GM19351 (cell line): ENCODE data around the gene MNAT1.
"Not testable (repeated sequence)": the region's sequence is repeated elsewhere in the genome, so short reads cannot be mapped to it uniquely, and the experiment has no call there.

Experiments
- ATAC-seq: cut with Tn5 transposase; IDR thresholded peaks from one replicate; pipeline ENCODE4 v1.9.1; 2021; ENCODE audit warnings: mild to moderate bottlenecking, moderate library complexity; ENCODE audit not compliant: unreplicated experiment

MNAT1 gene

GRCh38 chr14:60867503-60868172 lies 133.1 kb downstream of the MNAT1 start:
- ATAC-seq, result no peak

DNA sequence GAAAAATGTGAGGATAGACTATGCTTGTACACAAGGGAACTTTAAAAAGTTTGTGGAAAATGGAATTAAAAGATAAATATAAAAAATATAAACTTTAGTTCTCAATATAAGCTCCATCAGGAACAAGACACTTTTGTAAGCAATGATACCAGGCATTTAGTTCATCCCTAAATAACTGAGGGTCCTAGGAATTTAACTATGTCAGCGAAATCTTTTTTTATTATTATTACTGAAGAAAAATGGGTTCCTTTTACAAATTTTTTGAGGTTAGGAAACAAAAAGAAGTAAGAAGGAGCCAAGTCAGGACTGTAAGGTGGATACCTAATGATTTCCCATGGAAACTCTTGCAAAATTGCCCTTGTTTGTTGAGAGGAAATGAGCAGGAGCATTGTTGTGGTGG lies 143.6 kb downstream of the MNAT1 start:
- ATAC-seq, result no peak

- no peak for ATAC-seq
These were observed 144.0 kb downstream of the MNAT1 start for GRCh38 chr14:60878536-60878935.

GRCh38 chr14:60882219-60882618 lies 147.7 kb downstream of the MNAT1 start:
- ATAC-seq, result no peak

DNA sequence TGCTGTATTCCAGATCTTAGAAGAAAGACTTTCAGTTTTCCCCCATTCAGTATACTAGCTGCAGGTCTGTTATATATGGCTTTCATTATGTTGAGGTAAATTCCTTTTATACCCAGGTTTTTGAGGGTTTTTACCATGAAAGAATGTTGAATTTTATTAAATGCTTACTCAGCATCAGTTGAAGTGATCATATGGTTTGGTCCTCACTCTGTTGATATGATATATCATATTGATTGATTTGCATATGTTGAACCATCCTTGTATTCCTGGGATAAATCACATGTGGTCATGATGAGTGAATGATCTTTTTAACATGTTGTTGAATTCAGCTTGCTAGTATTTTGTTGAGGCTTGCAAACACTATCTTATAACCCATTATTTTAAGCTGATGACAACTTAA lies 149.6 kb downstream of the MNAT1 start:
- ATAC-seq, result no peak

DNA sequence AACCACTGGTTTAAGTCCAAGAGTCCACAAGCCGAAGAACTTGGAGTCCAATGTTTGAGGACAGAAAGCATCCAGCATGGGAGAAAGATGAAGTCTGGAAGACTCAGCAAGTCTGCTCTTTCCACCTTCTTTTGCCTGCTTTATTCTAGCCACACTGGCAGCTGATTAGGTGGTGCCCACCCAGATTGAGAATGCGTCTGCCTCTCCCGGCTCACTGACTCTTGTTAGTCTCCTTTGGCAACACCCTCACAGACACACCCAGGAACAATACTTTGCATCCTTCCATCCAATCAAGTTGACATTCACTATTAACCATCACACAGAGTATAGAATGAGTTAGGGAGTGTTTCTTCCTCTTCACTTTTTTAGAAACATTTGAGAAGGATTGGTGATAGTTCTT lies 156.1 kb downstream of the MNAT1 start:
- ATAC-seq, result not testable (repeated sequence)

DNA sequence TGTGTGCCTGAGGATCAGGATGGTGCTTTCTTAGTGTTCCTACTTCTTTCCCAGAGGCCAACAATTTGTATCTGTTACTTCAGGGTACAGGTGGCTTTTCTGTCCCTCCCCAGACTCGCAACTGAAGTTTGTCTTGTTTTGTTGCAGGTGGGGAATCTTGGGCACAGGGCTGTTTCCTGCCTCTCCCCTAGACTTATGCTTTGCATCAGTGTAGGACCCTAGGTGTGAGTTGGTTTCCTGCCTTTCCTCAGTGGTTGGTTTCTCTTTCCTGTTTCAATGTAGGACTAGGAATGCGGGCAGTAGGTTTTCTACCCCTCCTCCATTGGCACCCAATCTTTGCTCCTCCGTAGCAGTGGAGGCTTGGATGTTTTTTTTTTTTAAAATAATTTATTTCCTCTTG lies 159.3 kb downstream of the MNAT1 start:
- no peak for ATAC-seq

GRCh38 chr14:60904381-60904780 lies 169.8 kb downstream of the MNAT1 start:
- no peak for ATAC-seq

DNA sequence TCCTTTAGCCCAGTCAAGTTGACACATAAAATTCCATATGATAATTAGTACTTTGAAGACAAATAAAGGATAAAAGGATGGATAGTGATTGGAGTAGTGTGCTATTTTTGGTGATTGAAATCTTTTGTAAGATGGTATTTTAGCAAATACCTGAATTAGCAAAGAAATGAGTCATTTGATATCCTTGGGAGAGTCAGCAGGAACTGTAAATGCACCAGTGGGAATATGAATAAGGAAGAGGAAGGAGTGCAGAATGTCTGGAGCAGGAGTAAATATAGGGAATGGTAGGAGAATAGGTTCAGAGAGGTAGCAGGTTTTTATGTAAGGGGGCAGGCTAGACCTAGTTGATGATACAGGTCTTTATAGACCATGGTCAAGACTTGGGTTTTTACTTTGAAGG lies 171.4 kb downstream of the MNAT1 start:
- no peak for ATAC-seq

DNA sequence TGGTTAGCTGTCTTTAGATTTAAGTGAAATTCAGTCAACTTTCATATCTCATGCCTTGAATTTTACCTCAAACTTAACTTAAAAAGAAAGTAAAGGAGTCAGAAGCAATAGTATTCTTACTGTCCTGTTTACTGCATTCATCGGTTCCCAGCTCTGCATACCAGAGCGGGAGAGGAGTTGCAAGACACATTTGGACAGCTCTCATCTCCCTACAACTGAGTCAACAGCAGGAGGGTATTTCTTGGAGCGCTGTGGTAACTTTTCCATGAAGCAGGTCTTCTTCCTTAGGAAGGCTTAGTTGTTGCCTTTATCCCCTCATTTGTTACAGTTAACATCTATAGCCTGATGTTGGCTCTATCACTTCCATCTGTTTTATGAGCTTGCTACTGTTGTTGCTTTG lies 181.2 kb downstream of the MNAT1 start:
- no peak for ATAC-seq

GRCh38 chr14:60922050-60922449 lies 187.5 kb downstream of the MNAT1 start:
- ATAC-seq, result no peak

- ATAC-seq, result no peak
These were observed 190.7 kb downstream of the MNAT1 start for GRCh38 chr14:60925286-60925685.

- ATAC-seq, result peak; percentile 99
These were observed 191.4 kb downstream of the MNAT1 start for GRCh38 chr14:60926002-60926401.

DNA sequence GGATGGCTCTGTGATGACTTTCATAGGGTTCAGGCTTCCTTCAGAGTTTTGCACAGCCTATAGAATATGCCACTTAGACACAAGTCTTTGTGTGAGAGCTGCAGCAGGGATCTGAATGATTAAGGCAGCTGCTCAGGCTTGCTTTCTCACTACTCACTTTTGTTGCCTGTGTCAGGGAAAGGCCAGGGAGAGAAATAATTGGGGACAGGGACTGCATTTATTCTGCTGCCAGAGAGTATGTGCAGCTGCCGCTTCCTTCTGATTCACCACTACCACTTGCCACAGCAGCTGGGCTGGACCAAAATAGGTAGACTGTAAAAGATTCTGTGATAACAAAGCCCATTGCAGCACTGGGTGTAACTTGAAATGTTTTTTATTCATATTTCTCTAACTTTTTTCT lies 196.7 kb downstream of the MNAT1 start:
- ATAC-seq, result no peak

GRCh38 chr14:60933920-60934655 lies 199.5 kb downstream of the MNAT1 start:
- no peak for ATAC-seq

DNA sequence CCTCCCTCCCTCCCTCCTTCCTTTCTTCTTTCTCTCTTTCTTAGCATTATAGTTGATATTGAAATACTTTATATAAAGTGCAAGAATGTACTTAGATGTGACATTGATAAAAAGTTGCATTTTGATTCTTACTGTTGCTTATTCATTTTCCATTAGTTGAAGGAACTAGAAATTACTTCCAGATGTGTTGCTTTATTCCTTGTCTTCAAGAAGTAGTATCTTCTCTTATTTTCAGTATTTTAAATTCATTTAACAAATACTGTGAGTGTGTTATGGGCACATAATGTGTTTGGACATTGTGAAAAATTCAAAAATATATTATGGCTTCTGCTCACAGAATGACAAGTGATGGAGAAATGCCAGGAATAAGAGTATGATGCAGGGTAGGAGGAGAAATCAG lies 200.8 kb downstream of the MNAT1 start:
- no peak for ATAC-seq

- no peak for ATAC-seq
These were observed 209.1 kb downstream of the MNAT1 start for GRCh38 chr14:60943637-60944032.

- no peak for ATAC-seq
These were observed 209.6 kb downstream of the MNAT1 start for GRCh38 chr14:60944204-60944603.

GRCh38 chr14:60945984-60946383 lies 211.4 kb downstream of the MNAT1 start:
- ATAC-seq, result no peak

DNA sequence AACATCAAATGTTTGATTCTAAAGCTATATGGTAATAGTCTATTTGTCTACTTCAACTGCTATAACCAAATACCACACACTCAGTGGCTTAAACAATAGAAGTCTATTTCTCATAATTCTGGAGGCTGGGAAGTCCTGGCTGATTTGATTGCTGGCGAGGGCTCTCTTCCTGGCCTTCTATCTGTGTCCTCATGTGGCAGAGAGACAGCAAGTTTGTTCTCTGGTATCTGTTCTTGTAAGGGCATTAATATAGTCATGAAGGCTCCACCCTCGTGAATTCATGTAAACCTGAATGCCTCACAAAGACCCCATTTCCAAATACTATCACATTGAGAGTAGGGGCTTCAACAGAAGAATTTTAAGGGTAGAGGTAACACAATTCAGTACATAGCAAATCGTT lies 212.2 kb downstream of the MNAT1 start:
- no peak for ATAC-seq

DNA sequence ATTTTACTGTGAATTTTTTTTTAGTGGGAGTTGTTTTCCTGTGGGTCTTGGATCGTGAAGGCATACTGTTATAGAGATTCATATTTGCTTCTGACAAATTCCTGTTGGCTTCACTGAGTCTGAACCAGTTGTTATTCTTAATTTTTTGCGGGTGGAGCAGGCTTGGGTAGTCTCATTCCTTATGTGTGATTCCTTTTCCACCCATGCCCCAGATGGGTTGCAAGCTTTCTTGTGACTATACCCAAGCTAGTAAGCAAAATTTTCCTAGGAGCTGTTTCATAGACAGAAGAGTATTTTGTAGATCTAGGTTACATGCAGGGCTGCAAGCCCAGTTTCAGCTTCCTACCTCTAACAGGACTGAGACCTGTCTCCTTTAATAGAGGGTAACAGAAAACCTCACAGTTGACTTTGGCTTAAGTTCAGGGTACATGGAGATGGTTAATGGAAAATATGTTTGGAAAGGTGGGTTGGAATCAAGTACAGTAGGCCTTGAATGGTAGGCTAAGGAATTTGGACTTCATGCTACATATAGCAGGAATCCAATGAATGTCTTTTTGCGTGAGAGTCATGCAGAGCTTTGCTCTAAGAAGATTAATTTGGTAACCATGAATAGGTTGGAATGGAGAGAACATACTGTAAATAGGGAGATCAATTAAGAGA lies 217.3 kb downstream of the MNAT1 start:
- ATAC-seq, result no peak

- ATAC-seq, result no peak
These were observed 221.6 kb downstream of the MNAT1 start for GRCh38 chr14:60956202-60956601.
